Measurements from ENCODE around the gene EFCAB11. TPM values are rescaled to one million over a fixed set of nuclear protein-coding genes. Genes with fewer than 3 reads are reported as not detected.
A peak's percentile ranks its signal among the peaks of the same experiment; 100 is the strongest.

Gene EFCAB11
- total RNA-seq, 1 experiment from 2014 or later = 15.5 TPM

DNA sequence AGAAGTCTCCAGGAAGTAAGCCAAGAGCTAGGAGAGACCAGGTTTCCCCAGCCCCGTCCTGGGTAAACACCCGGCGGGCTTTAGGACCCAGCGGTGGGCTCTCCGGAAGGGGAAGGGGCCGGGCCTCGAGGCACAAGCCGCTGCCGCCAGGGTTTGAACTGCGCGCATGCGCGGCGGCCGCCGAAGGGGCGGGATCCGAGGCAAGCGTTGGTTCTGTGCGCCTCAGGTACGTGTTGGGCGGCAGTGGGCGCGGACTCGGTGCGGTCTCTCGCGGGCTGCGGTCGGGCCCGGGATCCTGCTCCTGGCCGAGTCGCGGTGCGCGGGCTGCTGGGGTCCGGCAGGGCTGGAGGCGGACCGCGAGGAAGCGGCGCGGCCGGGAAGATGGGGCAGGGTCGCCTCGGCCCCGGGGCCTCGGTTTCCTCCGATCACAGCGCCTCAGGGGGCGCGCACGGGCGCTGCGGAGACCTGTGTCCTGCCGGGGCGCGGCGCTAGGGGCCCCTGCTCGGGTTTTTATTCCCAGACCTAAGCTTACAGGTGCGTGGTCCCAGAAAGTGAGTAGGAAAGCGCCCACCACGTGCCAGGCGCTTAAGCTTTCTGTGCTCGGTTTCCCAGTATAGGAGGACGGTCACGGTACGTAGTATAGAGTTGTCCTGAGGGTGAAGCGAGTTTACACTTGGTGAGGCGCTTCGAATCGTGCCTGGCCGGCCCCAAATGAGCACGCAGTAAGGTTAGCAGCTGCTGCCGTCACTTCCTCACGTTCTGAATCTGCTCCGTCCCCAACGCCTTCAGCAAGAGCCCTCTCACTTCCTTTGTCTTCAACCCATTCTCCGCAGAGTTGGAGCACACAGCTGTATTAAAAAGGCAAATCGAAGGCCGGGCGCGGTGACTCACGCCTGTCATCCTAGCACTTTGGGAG is 1.5 kb upstream of the EFCAB11 start, which contains the start of gene TDP1 (continued):
- TF ChIP-seq AFF4 (CRISPR knock-in tag; IDR thresholded peaks at IDR 0.05; ENCODE audit: borderline replicate concordance) (peak; percentile 80; the same call in 1 of the 2 replicates), TP53 (CRISPR knock-in tag; IDR thresholded peaks at IDR 0.05) (no peak; the same call in 1 of the 2 replicates), KAT7 (CRISPR knock-in tag; IDR thresholded peaks at IDR 0.05; ENCODE audit: borderline replicate concordance) (no peak), CTCF (IDR thresholded peaks at IDR 0.05) (no peak)
- TF ChIP-seq, protein P1, sequence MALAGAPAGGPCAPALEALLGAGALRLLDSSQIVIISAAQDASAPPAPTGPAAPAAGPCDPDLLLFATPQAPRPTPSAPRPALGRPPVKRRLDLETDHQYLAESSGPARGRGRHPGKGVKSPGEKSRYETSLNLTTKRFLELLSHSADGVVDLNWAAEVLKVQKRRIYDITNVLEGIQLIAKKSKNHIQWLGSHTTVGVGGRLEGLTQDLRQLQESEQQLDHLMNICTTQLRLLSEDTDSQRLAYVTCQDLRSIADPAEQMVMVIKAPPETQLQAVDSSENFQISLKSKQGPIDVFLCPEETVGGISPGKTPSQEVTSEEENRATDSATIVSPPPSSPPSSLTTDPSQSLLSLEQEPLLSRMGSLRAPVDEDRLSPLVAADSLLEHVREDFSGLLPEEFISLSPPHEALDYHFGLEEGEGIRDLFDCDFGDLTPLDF (CRISPR knock-in tag; IDR thresholded peaks at IDR 0.05) = 0 out of 2 replicates have a peak, but pooled peaks have one; percentile 74

GRCh38 chr14:89955022-89955744 is 653 bp upstream of the EFCAB11 start:
- H3K27me3 Mint-ChIP-seq (ENCODE audit: low read depth) = no peaks in the 10 kb centered on the region
- POLR2A ChIA-PET = interaction anchor here (0.6 to 1.4 kb wide), 3 partner anchors 12 to 336 kb away, joined by 3 read pairs; no protein-coding TSS in a partner anchor
- ATAC-seq (peak; percentile 0; the same call in 1 of the 2 replicates), DNase-seq (ENCODE audit: low spot score) (no peak)
- H3K27ac Mint-ChIP-seq = peak overlapping the region; percentile 98
- H3K36me3 Mint-ChIP-seq = peaks cover 10% of the 10 kb centered on the region
- peak overlapping the region; percentile 97 for H3K4me3 Mint-ChIP-seq
- peaks cover 40% of the 10 kb centered on the region for H3K4me1 Mint-ChIP-seq
- H3K9me3 Mint-ChIP-seq = no peaks in the 10 kb centered on the region
- CTCF ChIA-PET = interaction anchor here (1.0 to 3.8 kb wide), 8 partner anchors 14 to 713 kb away, joined by 3 to 66 read pairs (median 4); no protein-coding TSS in a partner anchor
- TF ChIP-seq CBFB (CRISPR knock-in tag; IDR thresholded peaks at IDR 0.05; ENCODE audit: low read depth) (no peak), NFE2L1 (CRISPR knock-in tag; IDR thresholded peaks at IDR 0.05) (no peak), NR3C1 (CRISPR knock-in tag; conservative IDR thresholded peaks at IDR 0.05; ENCODE audit: low read depth) (no peak), CREB1 (CRISPR knock-in tag; IDR thresholded peaks at IDR 0.05) (no peak), MLX (CRISPR knock-in tag; IDR thresholded peaks at IDR 0.05) (no peak), JUN (CRISPR knock-in tag; IDR thresholded peaks at IDR 0.05) (no peak), JAZF1 (CRISPR knock-in tag; IDR thresholded peaks at IDR 0.05) (no peak), ZNF138 (CRISPR knock-in tag; conservative IDR thresholded peaks at IDR 0.05) (no peak), ATF3 (CRISPR knock-in tag; conservative IDR thresholded peaks at IDR 0.05) (no peak), GABPB1 (CRISPR knock-in tag; IDR thresholded peaks at IDR 0.05) (no peak), AFF4 (CRISPR knock-in tag; IDR thresholded peaks at IDR 0.05; ENCODE audit: borderline replicate concordance) (no peak), FOXP1 (CRISPR knock-in tag; IDR thresholded peaks at IDR 0.05; ENCODE audit: borderline replicate concordance) (no peak), TCF7 (CRISPR knock-in tag; IDR thresholded peaks at IDR 0.05; ENCODE audit: low read depth) (no peak)
- TF ChIP-seq, protein P2, sequence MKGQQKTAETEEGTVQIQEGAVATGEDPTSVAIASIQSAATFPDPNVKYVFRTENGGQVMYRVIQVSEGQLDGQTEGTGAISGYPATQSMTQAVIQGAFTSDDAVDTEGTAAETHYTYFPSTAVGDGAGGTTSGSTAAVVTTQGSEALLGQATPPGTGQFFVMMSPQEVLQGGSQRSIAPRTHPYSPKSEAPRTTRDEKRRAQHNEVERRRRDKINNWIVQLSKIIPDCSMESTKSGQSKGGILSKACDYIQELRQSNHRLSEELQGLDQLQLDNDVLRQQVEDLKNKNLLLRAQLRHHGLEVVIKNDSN (CRISPR knock-in tag; IDR thresholded peaks at IDR 0.05) = no peak
